Hepatocyte (in vitro differentiated cells): ENCODE results near the gene GNPTAB. TPM values are rescaled to one million over a fixed set of nuclear protein-coding genes. Genes with fewer than 3 reads are reported as not detected.

ENCODE experiments used
- DNase-seq: peaks from one replicate; pipeline ENCODE4 v3.0.0-alpha.2; 2016; ENCODE audit warnings: low spot score
- H2AFZ ChIP-seq: fragments of 200-600 bp; sonication (generic); 2 replicates; pipeline ENCODE4 v1.6.0; 2016; ENCODE audit warnings: antibody characterized with exemption, mild to moderate bottlenecking
- H3K27ac ChIP-seq: fragments of 200-600 bp; sonication (generic); 2 replicates; pipeline ENCODE4 v1.5.1; 2016; ENCODE audit warnings: mild to moderate bottlenecking
- H3K27me3 ChIP-seq: fragments of 200-600 bp; sonication (generic); 2 replicates; pipeline ENCODE4 v1.6.1; 2016
- H3K36me3 ChIP-seq: fragments of 200-600 bp; sonication (generic); replicated peaks from 2 replicates; pipeline ENCODE4 v1.5.1; 2016; ENCODE audit warnings: low read depth; ENCODE audit not compliant: insufficient read depth
- H3K4me1 ChIP-seq: fragments of 200-600 bp; sonication (generic); 2 replicates; pipeline ENCODE4 v1.5.1; 2016; ENCODE audit warnings: mild to moderate bottlenecking, moderate library complexity; ENCODE audit not compliant: insufficient read depth
- H3K4me2 ChIP-seq: fragments of 200-600 bp; sonication (generic); 2 replicates; pipeline ENCODE4 v1.6.0; 2016
- H3K4me3 ChIP-seq: fragments of 200-600 bp; sonication (generic); 2 replicates; pipeline ENCODE4 v1.5.1; 2016; ENCODE audit warnings: mild to moderate bottlenecking
- H3K79me2 ChIP-seq: fragments of 200-600 bp; sonication (generic); 2 replicates; pipeline ENCODE4 v1.6.0; 2017; ENCODE audit warnings: mild to moderate bottlenecking
- H3K9me2 ChIP-seq: fragments of 200-600 bp; sonication (generic); replicated peaks from 2 replicates; pipeline ENCODE4 v1.6.0; 2017; ENCODE audit warnings: mild to moderate bottlenecking; ENCODE audit not compliant: insufficient read depth
- H3K9me3 ChIP-seq: fragments of 200-600 bp; sonication (generic); 2 replicates; pipeline ENCODE4 v1.5.1; 2016; ENCODE audit warnings: low read depth, mild to moderate bottlenecking
- H4K20me1 ChIP-seq: fragments of 200-600 bp; sonication (generic); 2 replicates; pipeline ENCODE4 v1.6.0; 2016; ENCODE audit warnings: mild to moderate bottlenecking; ENCODE audit not compliant: insufficient read depth, poor library complexity, severe bottlenecking
- CTCF ChIP-seq: fragments of 200-600 bp; sonication (generic); IDR thresholded peaks from 2 replicates; pipeline ENCODE4 v1.5.1; 2016; ENCODE audit warnings: antibody characterized with exemption, mild to moderate bottlenecking; ENCODE audit not compliant: poor library complexity
- EZH2 ChIP-seq: fragments of 200-600 bp; sonication (generic); IDR thresholded peaks from 2 replicates; pipeline ENCODE4 v1.6.1; 2016; ENCODE audit warnings: antibody characterized with exemption, mild to moderate bottlenecking, borderline replicate concordance
- EZH2phosphoT487 ChIP-seq: fragments of 200-600 bp; sonication (generic); IDR thresholded peaks from one replicate; pipeline ENCODE4 v1.6.1; 2018; ENCODE audit warnings: antibody characterized with exemption, mild to moderate bottlenecking, low read depth, moderate library complexity; ENCODE audit not compliant: unreplicated experiment, severe bottlenecking
- WGBS: methylation state at CpG from one replicate; pipeline ENCODE4 v1.1.6; 2016; ENCODE audit warnings: low lambda C conversion rate; ENCODE audit errors: missing lambda C conversion rate; 5-methylcytosine and 5-hydroxymethylcytosine counted together
- polyA plus RNA-seq: library from polyadenylated mRNA; unstranded; fragments of >200 nt; fragmentation: Nextera tagmentation; extraction: Ambion mirVana; gene quantifications from 2 replicates; pipeline ENCODE4 v1.2.1, GENCODE V29; 2016
- total RNA-seq: library from RNA; depleted of rRNA; stranded (reverse); fragments of >200 nt; gene quantifications from 2 replicates; pipeline ENCODE4 v1.2.3, GENCODE V29; 2014

GNPTAB gene
- total and polyA plus RNA-seq, 2 experiments from 2014 or later = 13.8 to 21.6 TPM

GRCh38 chr12:101740980-101741379 lies 89.8 kb downstream of the GNPTAB start:
- H2AFZ ChIP-seq = no peak overlapping the region
- no peaks in the 10 kb centered on the region for H3K9me3 ChIP-seq
- H4K20me1 ChIP-seq = no peaks in the 10 kb centered on the region
- no peaks in the 10 kb centered on the region for H3K79me2 ChIP-seq
- no peaks in the 10 kb centered on the region for H3K27me3 ChIP-seq
- H3K4me2 ChIP-seq = no peak overlapping the region
- no peak for TF ChIP-seq CTCF
- TF ChIP-seq EZH2phosphoT487 = no peak
- no peak for TF ChIP-seq EZH2
- WGBS = 72% methylated on average over 5 of the region's 5 CpGs
- no peak overlapping the region for H3K4me3 ChIP-seq
- H3K36me3 ChIP-seq = no peaks in the 10 kb centered on the region
- no peaks in the 10 kb centered on the region for H3K9me2 ChIP-seq
- no peaks in the 10 kb centered on the region for H3K4me1 ChIP-seq
- DNase-seq = no peak
- no peak overlapping the region for H3K27ac ChIP-seq

GRCh38 chr12:101740566-101740965 lies 90.2 kb downstream of the GNPTAB start:
- Histone ChIP-seq H3K4me3 (no peak overlapping the region), H3K79me2 (no peaks in the 10 kb centered on the region), H3K4me2 (no peak overlapping the region), H3K36me3 (no peaks in the 10 kb centered on the region), H3K27me3 (no peaks in the 10 kb centered on the region), H3K27ac (no peak overlapping the region), H3K4me1 (no peaks in the 10 kb centered on the region), H3K9me2 (no peaks in the 10 kb centered on the region), H3K9me3 (no peaks in the 10 kb centered on the region), H4K20me1 (no peaks in the 10 kb centered on the region), H2AFZ (no peak overlapping the region)
- WGBS = 92% methylated on average over 5 of the region's 5 CpGs
- no peak for DNase-seq
- TF ChIP-seq CTCF = no peak
- TF ChIP-seq EZH2 = no peak
- TF ChIP-seq EZH2phosphoT487 = no peak

GRCh38 chr12:101738920-101739665 lies 91.7 kb downstream of the GNPTAB start, which contains the start of gene SYCP3:
Gene SYCP3 (minus strand): TSS chr12:101739462. CDS start chr12:101737935, 1,527 bp downstream.
- H3K4me1 ChIP-seq = no peaks in the 10 kb centered on the region
- H3K9me2 ChIP-seq = no peaks in the 10 kb centered on the region
- H3K27ac ChIP-seq = no peak within 1 kb of the TSS
- no peaks in the 10 kb centered on the region for H3K9me3 ChIP-seq
- TF ChIP-seq CTCF (no peak), EZH2phosphoT487 (no peak)
- no peak for DNase-seq
- 98% methylated on average over 55 of the region's 57 CpGs for WGBS
- no peak within 1 kb of the TSS for H3K4me3 ChIP-seq
- no peaks in the 10 kb centered on the region for H3K27me3 ChIP-seq
- H3K4me2 ChIP-seq = no peak within 1 kb of the TSS
- no peaks in the 10 kb centered on the region for H3K79me2 ChIP-seq
- no peak within 1 kb of the TSS for H2AFZ ChIP-seq
- H3K36me3 ChIP-seq = no peaks in the 10 kb centered on the region
- no peaks in the 10 kb centered on the region for H4K20me1 ChIP-seq
